NCI-H526 treated with DMSO at 0.1 percent for 48 hours (cell line): Measurements from ENCODE around the gene CBLL2.
"Not testable (repeated sequence)": the region's sequence is repeated elsewhere in the genome, so short reads cannot be mapped to it uniquely, and the experiment has no call there.

ENCODE experiments used
- DNase-seq: peaks from one replicate; lab custom pipeline; 2025; lab: John Stamatoyannopoulos, UW

CBLL2 gene

GRCh38 chrX:22272613-22273012 lies at the start of gene CBLL2:
Gene CBLL2 (plus strand): TSS chrX:22272913. CDS start chrX:22272992, 79 bp downstream.
- no peak for DNase-seq

GRCh38 chrX:22234380-22234779 lies 38.3 kb upstream of the CBLL2 start:
- DNase-seq, result no peak

- no peak for DNase-seq
These were observed 35.2 kb upstream of the CBLL2 start for GRCh38 chrX:22237479-22237878.

- DNase-seq, result peak; percentile 15
These were observed 26.1 kb upstream of the CBLL2 start for GRCh38 chrX:22246620-22247019.

DNA sequence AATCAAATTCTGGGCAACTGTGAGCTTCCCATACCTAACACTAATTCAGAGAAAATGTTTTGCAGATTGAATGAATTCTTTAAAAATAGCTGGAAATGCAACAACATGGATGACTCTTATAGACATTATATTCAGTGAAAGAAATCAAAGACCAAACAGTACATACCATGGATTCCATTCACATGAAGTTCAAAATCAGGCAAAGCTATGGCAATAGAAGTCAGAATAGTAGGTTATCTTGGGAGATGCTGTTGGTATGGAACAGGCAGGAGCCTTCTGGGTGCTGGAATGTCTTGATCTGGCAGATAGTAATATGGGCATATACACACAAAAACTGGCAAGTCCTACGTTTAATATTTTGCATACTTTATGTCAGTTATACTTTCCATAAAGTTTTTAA lies 25.5 kb upstream of the CBLL2 start:
- DNase-seq, result no peak

DNA sequence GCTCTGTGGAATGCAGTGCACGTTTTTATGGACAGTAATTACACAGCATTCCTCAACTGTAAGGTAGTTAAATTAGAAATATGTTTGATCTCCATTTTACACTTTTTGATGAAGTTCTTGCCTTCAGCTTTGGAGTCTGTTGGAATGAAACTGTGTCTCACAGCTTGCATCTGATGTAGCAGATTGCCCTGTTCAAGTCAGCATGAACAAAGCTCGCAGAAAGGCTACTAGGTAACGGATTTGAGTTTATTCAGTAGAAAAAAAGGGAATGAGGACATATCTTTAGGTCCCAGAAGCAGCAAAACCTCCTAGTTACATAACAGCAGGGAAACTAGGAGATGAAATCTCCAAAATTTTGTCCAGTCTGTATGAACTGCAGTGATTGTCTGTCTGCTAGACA lies 24.3 kb upstream of the CBLL2 start:
- DNase-seq, result no peak

DNA sequence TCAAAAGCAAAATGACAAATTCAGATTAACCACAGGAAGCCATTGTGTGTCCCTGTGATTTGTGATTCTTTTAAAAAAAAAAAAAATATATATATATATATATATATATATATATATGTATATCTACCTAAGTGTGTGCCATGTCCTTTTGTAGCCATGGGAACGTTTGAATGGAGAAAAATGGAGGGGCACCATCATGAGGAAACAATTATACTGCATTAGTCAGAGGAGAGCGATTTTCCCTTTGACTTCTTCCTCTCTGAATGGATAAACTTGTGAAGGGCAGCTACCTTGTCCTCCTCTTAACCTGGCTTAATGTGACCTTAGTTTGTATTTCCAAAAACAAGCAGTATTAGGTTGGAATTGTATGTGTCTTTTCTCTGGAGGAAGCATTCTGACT lies 23.3 kb upstream of the CBLL2 start:
- DNase-seq, result no peak

DNA sequence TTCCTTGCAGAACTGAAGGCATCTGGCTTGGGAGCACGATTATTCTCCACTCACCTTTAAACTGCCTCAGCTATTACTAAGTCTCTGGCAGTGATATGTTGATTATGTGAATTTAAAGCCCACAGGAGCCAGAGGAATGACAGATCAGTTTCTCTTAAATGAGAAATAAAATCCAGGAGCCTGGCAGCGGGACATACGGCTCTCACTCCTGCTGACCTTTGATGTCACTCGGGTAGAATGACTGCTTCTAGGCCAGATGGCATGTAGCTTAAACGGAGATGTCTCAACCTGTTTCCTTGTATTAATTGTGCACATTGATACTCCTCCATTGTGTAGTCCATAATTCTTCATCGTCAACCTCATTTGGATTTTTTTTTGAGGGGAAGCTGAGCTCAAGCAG lies 4.0 kb upstream of the CBLL2 start:
- DNase-seq, result no peak

DNA sequence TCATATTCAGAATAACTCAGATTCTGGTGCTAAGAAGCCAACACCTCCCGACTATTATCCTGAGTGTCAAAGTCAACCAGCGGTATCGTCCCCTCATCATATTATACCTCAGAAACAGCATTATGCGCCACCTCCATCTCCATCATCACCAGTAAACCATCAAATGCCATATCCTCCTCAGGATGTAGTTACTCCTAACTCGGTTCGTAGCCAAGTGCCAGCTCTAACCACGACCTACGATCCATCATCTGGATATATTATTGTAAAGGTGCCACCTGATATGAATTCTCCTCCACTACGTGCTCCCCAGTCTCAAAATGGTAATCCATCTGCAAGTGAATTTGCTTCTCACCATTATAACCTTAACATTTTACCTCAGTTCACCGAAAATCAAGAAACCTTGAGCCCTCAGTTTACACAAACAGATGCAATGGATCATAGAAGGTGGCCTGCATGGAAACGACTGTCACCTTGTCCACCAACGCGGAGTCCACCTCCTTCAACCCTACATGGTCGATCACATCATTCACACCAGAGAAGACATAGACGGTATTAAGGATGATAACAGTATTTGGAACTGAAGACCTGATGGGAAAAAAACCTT lies 1.1 kb downstream of the CBLL2 start:
- no peak for DNase-seq

GRCh38 chrX:22276781-22277180 lies 4.1 kb downstream of the CBLL2 start:
- no peak for DNase-seq

DNA sequence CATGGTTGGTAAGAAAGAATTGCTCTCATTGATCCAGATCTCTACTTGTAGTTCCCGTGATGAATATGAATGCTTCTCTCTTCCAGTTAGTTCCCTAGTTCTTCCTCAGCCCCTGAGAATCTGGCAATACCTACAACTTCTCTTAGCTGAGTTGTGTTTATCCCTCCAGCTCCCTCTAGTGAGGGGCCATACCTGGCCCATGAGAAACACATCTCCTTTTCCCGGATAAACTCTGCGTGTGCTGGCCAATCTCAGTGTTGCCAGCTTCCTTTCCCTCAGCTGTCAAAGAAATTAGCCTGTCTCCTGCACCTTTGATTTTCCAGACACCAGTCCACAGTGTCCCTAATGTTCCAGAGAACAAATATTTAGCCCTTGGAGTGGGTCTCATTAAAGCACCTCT lies 5.7 kb downstream of the CBLL2 start:
- DNase-seq, result no peak

DNA sequence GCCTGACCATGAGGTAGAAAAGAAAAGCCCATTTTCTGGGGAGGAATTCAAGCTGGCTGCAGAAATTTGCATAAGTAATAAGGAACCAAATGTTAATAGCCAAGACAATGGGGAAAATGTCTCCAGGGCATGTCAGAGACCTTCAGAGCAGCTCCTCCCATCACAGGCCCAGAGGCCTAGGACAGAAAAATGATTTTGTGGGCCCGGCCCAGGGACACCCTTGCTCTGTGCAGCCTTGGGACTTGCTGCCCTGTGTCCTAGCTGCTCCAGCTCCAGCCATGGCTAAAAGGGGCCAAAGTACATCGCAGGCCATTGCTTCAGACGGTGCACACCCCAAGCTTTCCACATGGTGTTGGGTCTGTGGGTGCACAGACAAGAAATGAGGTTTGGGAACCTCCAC lies 16.5 kb downstream of the CBLL2 start:
- not testable (repeated sequence) for DNase-seq

DNA sequence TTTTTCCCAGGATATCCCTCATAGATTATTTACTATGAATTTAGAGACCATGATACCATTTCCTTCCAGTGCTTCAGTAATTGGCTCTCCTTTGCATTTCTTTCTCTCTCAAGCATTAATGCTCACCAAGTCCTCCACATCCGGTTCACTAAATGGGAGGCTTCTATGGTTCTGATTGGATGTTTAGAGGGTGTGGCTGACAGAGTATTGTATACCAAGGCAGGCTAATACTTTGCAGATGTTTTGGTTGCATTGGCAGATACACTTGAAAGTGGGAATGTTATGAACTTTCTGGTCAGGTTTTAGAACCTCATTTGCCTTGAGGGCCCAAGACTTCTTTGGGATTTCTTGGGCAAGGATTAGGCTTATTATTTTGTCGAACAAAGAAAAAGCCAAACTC lies 24.2 kb downstream of the CBLL2 start:
- DNase-seq, result no peak

- DNase-seq, result no peak
These were observed 27.4 kb downstream of the CBLL2 start for GRCh38 chrX:22300130-22300529.

- DNase-seq, result no peak
These were observed 38.1 kb downstream of the CBLL2 start for GRCh38 chrX:22310779-22311178.

DNA sequence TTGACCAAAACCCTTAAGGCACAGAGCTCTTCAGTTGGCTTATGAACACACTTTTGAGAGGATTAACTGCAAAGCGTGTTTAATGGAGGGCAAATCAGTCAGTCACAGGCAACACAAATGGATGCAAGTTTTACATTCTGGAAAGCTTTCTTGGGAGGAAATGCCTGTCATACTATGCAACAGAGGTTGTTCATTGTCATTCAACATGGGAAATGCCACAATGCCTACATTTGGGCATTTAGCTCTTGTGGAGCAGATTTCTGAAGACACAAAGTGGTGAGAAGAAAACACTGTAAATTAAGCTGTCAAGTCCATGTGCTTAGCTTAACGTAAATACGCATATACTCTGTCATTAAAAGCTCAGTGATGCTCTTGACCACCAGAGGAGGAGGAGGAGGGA lies 41.1 kb downstream of the CBLL2 start:
- DNase-seq, result no peak

- no peak for DNase-seq
These were observed 41.5 kb downstream of the CBLL2 start for GRCh38 chrX:22314211-22314610.

GRCh38 chrX:22314692-22315091 lies 42.0 kb downstream of the CBLL2 start:
- DNase-seq, result no peak

DNA sequence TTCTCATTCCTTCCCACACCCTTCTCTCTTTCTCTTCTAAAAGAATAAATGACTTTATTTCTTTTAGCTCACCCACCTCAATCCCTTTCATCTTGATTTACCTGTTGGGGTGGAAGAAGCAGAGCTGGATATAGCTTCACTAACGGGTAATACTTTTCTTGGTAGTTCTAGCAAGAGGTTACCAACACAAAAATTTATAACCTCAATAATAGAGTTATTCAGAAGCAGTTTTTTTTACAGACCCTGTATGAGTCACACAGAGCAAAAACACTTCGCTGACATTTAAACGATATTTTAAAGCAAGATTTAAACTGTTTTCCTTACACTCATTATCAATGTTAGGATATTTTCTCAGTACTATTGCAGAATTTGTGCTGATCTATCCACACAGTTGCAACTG lies 42.4 kb downstream of the CBLL2 start:
- DNase-seq, result no peak

GRCh38 chrX:22320236-22320873 lies 47.6 kb downstream of the CBLL2 start:
- no peak for DNase-seq

DNA sequence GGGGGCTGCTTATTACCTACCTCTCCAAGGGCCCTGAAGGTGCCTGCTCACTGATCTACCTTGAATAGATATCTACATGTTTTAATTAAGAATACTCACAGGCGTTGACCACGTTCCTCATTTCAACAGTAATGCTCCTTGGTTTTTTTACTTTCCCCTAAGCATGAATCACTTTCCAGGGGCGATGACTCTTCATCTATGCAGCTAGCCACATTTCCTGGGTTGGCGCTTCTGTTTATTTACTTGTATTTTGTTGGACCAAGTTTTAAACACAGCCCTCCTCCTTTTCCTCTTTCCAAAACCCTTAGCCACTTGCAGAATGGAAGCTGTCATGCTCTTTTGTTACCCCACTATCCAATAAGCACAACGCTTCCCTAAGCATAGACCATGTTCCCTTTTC lies 50.8 kb downstream of the CBLL2 start:
- DNase-seq, result no peak
